ENCODE results near the gene HIBCH.

DNA sequence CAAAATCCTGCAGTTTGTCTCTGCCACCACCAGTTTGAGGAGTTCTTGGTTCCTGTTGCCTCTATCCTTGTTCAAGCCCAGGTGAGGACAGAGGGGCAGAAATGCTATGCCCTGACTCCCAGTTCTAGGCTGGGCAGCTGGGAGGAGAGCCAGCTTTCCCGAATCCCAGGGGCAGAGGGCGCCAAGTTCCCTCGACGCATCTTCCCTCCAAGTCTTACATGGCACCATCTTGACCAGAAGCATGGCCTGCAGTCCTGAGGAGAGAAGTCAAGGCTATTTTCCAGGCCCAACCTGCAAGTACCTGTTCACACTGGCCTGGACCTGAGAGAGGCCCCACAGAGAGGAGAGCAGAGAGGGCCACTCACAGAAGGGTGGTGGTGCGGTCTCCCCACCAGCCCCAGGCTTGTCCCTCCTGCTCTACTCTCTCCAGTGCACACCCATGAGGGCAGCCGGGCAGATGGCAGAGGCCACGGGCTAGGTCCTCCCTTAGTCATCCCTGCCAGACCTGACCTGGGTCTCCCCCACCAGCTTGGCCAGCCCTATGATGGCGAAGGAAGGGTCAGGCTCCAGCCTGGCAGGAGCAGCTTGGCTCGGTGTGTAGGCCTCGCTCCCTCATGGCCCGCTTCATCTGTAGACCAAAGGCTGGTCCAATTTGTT, 141.4 kb downstream of the HIBCH start:
- TF ChIP-seq, protein P1, sequence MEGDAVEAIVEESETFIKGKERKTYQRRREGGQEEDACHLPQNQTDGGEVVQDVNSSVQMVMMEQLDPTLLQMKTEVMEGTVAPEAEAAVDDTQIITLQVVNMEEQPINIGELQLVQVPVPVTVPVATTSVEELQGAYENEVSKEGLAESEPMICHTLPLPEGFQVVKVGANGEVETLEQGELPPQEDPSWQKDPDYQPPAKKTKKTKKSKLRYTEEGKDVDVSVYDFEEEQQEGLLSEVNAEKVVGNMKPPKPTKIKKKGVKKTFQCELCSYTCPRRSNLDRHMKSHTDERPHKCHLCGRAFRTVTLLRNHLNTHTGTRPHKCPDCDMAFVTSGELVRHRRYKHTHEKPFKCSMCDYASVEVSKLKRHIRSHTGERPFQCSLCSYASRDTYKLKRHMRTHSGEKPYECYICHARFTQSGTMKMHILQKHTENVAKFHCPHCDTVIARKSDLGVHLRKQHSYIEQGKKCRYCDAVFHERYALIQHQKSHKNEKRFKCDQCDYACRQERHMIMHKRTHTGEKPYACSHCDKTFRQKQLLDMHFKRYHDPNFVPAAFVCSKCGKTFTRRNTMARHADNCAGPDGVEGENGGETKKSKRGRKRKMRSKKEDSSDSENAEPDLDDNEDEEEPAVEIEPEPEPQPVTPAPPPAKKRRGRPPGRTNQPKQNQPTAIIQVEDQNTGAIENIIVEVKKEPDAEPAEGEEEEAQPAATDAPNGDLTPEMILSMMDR (IDR thresholded peaks at IDR 0.05), result no peak
- TF ChIP-seq EZH2phosphoT487 (IDR thresholded peaks at IDR 0.05), result no peak
- TF ChIP-seq EZH2 (IDR thresholded peaks at IDR 0.05), result no peak
